HFF-Myc (cell line): ENCODE results near the gene PIEZO1.

ENCODE experiments used
- DNase-seq: peaks from one replicate; pipeline ENCODE4 v3.0.0-alpha.2; 2011; ENCODE audit warnings: low read depth; ENCODE audit errors: extremely low read depth
- H3K4me3 ChIP-seq: replicated peaks from 2 replicates; pipeline ENCODE4 v1.5.1; 2011; ENCODE audit warnings: low read depth, mild to moderate bottlenecking, control low read depth, low read length
- TF ChIP-seq, protein P1 (sequence below): IDR thresholded peaks from 2 replicates; pipeline ENCODE4 v1.5.1; 2012; ENCODE audit warnings: mild to moderate bottlenecking, low read depth, low read length, control low read depth; ENCODE audit errors: missing control alignments

The PIEZO1 gene

DNA sequence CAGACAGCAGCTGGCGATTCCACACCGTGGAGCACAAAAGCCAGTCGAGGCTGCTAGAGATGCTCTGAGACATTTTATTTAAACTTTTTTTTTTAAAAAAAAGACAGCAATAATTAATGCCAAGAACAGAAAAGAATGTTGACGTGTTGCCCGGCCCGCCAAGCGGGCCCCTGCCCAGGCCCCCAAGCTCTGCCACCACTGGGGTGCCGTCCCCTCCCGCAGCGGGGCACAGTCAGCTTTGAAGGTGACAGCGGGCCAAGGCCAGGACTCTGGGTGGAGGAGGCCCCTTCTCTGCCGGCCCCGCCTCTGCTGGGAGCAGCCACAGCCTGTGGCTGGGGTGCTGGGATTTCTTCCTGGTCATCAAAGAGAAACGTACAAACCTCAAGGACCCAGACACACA lies 88.6 kb downstream of the PIEZO1 start:
- no peak for DNase-seq
- H3K4me3 ChIP-seq: no peak overlapping the region
- TF ChIP-seq, protein P1, sequence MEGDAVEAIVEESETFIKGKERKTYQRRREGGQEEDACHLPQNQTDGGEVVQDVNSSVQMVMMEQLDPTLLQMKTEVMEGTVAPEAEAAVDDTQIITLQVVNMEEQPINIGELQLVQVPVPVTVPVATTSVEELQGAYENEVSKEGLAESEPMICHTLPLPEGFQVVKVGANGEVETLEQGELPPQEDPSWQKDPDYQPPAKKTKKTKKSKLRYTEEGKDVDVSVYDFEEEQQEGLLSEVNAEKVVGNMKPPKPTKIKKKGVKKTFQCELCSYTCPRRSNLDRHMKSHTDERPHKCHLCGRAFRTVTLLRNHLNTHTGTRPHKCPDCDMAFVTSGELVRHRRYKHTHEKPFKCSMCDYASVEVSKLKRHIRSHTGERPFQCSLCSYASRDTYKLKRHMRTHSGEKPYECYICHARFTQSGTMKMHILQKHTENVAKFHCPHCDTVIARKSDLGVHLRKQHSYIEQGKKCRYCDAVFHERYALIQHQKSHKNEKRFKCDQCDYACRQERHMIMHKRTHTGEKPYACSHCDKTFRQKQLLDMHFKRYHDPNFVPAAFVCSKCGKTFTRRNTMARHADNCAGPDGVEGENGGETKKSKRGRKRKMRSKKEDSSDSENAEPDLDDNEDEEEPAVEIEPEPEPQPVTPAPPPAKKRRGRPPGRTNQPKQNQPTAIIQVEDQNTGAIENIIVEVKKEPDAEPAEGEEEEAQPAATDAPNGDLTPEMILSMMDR: no peak

DNA sequence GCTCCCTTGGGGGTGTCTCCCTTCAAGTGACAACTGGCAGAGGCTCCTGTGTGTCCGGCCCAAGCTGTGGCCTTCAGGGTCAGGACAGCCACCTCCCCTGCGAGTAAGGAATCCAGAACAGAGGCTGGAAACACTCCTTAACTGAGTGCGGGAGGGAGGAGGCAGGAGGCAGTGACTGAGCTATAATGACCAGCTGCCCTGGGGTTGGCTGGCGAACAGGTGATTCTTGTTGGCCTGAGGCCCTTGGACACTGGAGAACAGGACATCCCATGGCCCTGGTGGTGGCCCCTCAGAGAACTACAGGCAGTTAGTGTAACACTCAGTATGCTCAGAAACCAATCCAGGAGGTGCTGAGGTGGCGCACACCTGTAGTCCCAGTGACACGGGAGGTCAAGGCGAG lies 89.3 kb downstream of the PIEZO1 start:
- TF ChIP-seq, protein P1: no peak
- H3K4me3 ChIP-seq: no peak overlapping the region
- DNase-seq: no peak

DNA sequence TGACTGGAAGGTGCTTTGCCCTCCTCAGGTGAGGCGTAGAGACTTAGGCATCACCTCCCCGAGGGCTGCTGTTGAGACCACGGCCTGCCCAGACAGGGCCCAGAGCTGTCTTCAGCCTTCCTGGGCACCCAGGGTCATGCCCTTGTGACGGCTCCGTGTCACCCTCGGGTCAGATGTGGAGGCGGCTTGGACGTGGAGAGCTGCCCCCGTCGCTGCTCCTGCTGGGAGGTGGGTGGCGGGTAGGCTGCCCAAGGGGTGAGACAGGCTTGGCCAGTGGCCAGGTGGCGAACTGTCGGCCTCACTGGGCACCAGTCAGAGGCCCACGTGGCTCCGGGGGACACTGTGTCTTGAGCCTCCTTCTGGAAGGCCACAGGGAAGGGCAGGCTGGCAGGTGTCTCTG lies 89.8 kb downstream of the PIEZO1 start:
- TF ChIP-seq, protein P1: no peak
- H3K4me3 ChIP-seq: no peak overlapping the region
- DNase-seq: no peak

DNA sequence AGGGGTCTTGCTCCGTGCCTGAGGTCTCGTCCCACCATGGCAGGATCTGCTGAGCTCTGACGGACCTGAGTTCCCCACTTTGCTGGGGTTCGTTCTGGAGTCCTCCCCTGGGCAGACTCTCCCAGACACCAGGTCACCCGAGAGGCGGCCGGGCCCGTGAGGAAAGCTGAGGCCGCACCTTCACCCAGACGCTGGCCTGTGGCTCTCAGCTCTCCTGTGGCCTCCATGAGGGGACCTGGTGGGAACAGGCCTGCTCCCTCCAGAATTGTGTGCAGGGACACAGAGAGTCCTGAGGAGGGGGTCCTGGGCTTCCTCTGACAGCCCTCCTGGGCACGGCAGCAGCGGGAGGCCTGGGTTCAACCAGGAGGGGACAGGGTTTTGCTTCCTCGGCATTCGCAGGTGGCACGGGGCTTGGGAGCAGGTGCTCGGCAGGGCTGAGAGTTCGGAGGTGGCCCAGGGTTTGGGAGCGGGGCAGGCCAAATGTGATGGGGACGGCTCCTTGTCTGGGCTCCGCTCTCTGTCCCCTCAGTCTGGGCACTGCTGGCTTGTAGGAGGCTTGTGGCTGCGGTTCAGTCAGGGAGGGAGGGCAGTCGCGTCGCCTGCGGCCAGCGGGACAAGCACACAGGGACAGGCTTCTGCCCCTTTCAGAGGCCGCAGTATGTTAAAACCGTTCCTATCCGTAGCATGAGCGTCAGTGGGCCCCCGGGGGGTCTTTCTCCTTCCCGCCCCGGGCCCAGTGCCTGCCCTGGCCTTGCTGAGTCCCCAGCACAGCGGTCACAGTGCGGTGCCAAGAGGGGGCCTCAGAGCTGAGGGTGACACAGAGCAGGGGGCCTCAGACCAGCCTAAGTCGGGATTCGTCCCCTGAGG lies 90.6 kb downstream of the PIEZO1 start:
- no peak overlapping the region for H3K4me3 ChIP-seq
- TF ChIP-seq, protein P1: no peak
- no peak for DNase-seq

DNA sequence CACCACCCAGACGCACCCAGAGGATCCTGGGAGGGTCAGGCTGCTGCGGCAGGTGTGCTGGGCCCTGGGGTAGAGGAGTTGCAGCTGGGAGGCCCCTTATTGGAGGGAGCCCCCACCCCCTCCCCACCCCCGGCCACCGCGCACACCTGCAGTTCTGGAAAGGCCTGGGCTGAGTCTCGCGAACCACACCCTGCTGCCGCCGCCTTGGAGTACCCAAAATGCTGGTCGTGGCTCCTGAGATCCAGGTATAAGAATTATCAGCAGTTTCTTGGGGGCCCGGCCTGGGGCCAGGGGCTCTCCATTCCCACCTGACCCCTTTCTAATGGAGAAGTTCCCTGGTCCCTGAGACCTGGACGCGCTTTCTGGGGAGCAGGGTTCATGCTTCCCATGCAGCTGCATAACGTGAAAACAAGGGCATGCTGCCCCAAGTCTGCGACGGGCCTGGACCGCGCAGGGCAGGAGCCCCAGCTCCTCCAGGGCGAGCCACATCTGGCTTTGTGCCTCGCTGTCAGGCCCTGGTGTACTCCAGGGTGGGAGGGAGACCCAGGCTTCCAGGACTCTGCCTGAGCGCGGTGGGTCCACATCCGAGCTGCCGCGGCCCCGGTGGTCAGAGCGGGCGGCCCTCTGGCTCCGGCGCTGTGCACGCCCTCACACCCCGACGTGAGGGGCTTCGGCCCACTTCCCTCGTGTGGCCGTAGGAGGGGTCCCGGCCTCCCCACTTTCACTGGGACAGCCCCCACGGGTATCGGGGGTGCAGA lies 91.4 kb downstream of the PIEZO1 start:
- no peak overlapping the region for H3K4me3 ChIP-seq
- TF ChIP-seq, protein P1: no peak
- DNase-seq: no peak

DNA sequence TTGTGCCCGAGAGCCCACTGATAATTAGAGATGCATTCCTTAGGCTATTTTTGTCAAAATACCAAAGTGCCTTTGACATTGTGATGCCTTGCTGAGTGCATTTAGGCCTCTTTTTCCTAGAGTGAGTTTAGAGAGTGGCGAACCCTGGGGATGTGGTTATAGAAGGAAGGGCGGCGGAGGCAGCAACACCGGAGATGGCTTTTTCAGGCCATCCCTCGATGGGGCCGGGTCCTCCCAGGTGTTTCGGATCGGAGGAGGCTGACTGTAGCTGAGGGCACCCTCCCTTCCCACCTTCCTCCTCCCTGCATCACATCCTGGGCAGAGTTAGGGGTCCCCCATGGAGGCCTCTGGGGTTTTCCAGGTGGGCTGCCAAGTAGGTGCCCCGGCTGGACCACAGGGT lies 92.2 kb downstream of the PIEZO1 start:
- TF ChIP-seq, protein P1: no peak
- no peak for DNase-seq
- H3K4me3 ChIP-seq: no peak overlapping the region
